ENCODE data around the gene ATP1A3. TPM values are rescaled to one million over a fixed set of nuclear protein-coding genes. Genes with fewer than 3 reads are reported as not detected.
"Not testable (repeated sequence)": the region's sequence is repeated elsewhere in the genome, so short reads cannot be mapped to it uniquely, and the experiment has no call there.

ATP1A3 gene
- 5.4 TPM for total RNA-seq

GRCh38 chr19:41993612-41994483 is at the start of gene ATP1A3:
Gene ATP1A3 (minus strand): TSS chr19:41994230. CDS start chr19:41994076, 154 bp downstream.
- peak; percentile 24 to 71 (median 62) for DNase-seq (ENCODE audit: low read depth in 2 of 3, low spot score in 2 of 3)

- no peak for DNase-seq (ENCODE audit: low read depth in 2 of 3, low spot score in 2 of 3)
Observed at GRCh38 chr19:42042455-42043170, 48.6 kb upstream of the ATP1A3 start.

- not testable (repeated sequence) for DNase-seq (ENCODE audit: low read depth in 2 of 3, low spot score in 2 of 3)
Observed at GRCh38 chr19:42040491-42040890, 46.5 kb upstream of the ATP1A3 start.

GRCh38 chr19:42040031-42040430 is 46.0 kb upstream of the ATP1A3 start:
- no peak for DNase-seq (ENCODE audit: low read depth in 2 of 3, low spot score in 2 of 3)

- DNase-seq (ENCODE audit: low read depth in 2 of 3, low spot score in 2 of 3) = no peak
Observed at GRCh38 chr19:42038666-42039065, 44.6 kb upstream of the ATP1A3 start.

GRCh38 chr19:42037649-42038048 is 43.6 kb upstream of the ATP1A3 start:
- DNase-seq (ENCODE audit: low read depth in 2 of 3, low spot score in 2 of 3) = no peak

- DNase-seq (ENCODE audit: low read depth in 2 of 3, low spot score in 2 of 3) = peak; percentile 50 to 83 (median 75)
Observed at GRCh38 chr19:42034640-42035391, 40.8 kb upstream of the ATP1A3 start.

GRCh38 chr19:42033413-42033812 is 39.4 kb upstream of the ATP1A3 start:
- DNase-seq (ENCODE audit: low read depth in 2 of 3, low spot score in 2 of 3) = no peak

GRCh38 chr19:42032431-42032830 is 38.4 kb upstream of the ATP1A3 start:
- DNase-seq (ENCODE audit: low read depth in 2 of 3, low spot score in 2 of 3) = no peak

GRCh38 chr19:42030645-42031440 is 36.8 kb upstream of the ATP1A3 start:
- no peak for DNase-seq (ENCODE audit: low read depth in 2 of 3, low spot score in 2 of 3)

- DNase-seq (ENCODE audit: low read depth in 2 of 3, low spot score in 2 of 3) = peak in 2 of 3 donors; percentile 8 to 11
Observed at GRCh38 chr19:42028304-42029216, 34.5 kb upstream of the ATP1A3 start.

GRCh38 chr19:42024622-42025111 is 30.6 kb upstream of the ATP1A3 start:
- no peak for DNase-seq (ENCODE audit: low read depth in 2 of 3, low spot score in 2 of 3)

- DNase-seq (ENCODE audit: low read depth in 2 of 3, low spot score in 2 of 3) = no peak
Observed at GRCh38 chr19:42023943-42024260, 29.9 kb upstream of the ATP1A3 start.

- DNase-seq (ENCODE audit: low read depth in 2 of 3, low spot score in 2 of 3) = no peak
Observed at GRCh38 chr19:42023121-42023942, 29.3 kb upstream of the ATP1A3 start.

GRCh38 chr19:42022616-42023015 is 28.6 kb upstream of the ATP1A3 start:
- DNase-seq (ENCODE audit: low read depth in 2 of 3, low spot score in 2 of 3) = no peak

- no peak for DNase-seq (ENCODE audit: low read depth in 2 of 3, low spot score in 2 of 3)
Observed at GRCh38 chr19:42021185-42021584, 27.2 kb upstream of the ATP1A3 start.

- no peak for DNase-seq (ENCODE audit: low read depth in 2 of 3, low spot score in 2 of 3)
Observed at GRCh38 chr19:42018503-42019193, 24.6 kb upstream of the ATP1A3 start.

- DNase-seq (ENCODE audit: low read depth in 2 of 3, low spot score in 2 of 3) = no peak
Observed at GRCh38 chr19:42017040-42017439, 23.0 kb upstream of the ATP1A3 start.

Data from hematopoietic multipotent progenitor cell (in vitro differentiated cells).